MM.1S (cell line): ENCODE data around the gene TMSB15C.
"Not testable (repeated sequence)": the region's sequence is repeated elsewhere in the genome, so short reads cannot be mapped to it uniquely, and the experiment has no call there.

ENCODE experiments used
- DNase-seq: peaks from one replicate; pipeline ENCODE4 v3.0.0-alpha.2; 2015
- H2AFZ ChIP-seq: fragments of 300-600 bp; sonication (generic); 2 replicates; pipeline ENCODE4 v1.6.0; 2016; ENCODE audit warnings: antibody characterized with exemption, low read length
- H3F3A ChIP-seq: fragments of 300-600 bp; sonication (generic); 2 replicates; pipeline ENCODE4 v1.6.1; 2016; ENCODE audit warnings: mild to moderate bottlenecking, antibody characterized with exemption, low read length, moderate library complexity, mixed read lengths; ENCODE audit not compliant: insufficient read depth
- H3K27ac ChIP-seq: fragments of 300-600 bp; sonication (generic); 2 replicates; pipeline ENCODE4 v1.5.1; 2016; ENCODE audit warnings: mild to moderate bottlenecking, low read length
- H3K27me3 ChIP-seq: fragments of 300-600 bp; sonication (generic); replicated peaks from 2 replicates; pipeline ENCODE4 v1.6.0; 2016; ENCODE audit warnings: low read length; ENCODE audit not compliant: insufficient read depth
- H3K36me3 ChIP-seq: fragments of 300-600 bp; sonication (generic); replicated peaks from 2 replicates; pipeline ENCODE4 v1.6.1; 2016; ENCODE audit warnings: mild to moderate bottlenecking, low read length, mixed read lengths; ENCODE audit not compliant: insufficient read depth
- H3K4me1 ChIP-seq: fragments of 300-600 bp; sonication (generic); 2 replicates; pipeline ENCODE4 v1.6.1; 2016; ENCODE audit warnings: low read length, mixed read lengths
- H3K4me2 ChIP-seq: fragments of 300-600 bp; sonication (generic); 2 replicates; pipeline ENCODE4 v1.6.0; 2016; ENCODE audit warnings: low read depth, low read length
- H3K4me3 ChIP-seq: fragments of 300-600 bp; sonication (generic); 2 replicates; pipeline ENCODE4 v1.5.1; 2016; ENCODE audit warnings: low read length, mixed read lengths
- H3K79me2 ChIP-seq: fragments of 300-600 bp; sonication (generic); 2 replicates; pipeline ENCODE4 v1.6.1; 2016; ENCODE audit warnings: mixed run types, low read length, mixed read lengths
- H3K9ac ChIP-seq: fragments of 300-600 bp; sonication (generic); 2 replicates; pipeline ENCODE4 v1.6.1; 2016; ENCODE audit warnings: low read length, mixed read lengths
- H3K9me2 ChIP-seq: fragments of 300-600 bp; sonication (generic); replicated peaks from 2 replicates; pipeline ENCODE4 v1.6.1; 2016; ENCODE audit warnings: mild to moderate bottlenecking, low read length, mixed read lengths; ENCODE audit not compliant: insufficient read depth
- H3K9me3 ChIP-seq: fragments of 300-600 bp; sonication (generic); replicated peaks from 2 replicates; pipeline ENCODE4 v1.6.1; 2016; ENCODE audit warnings: mild to moderate bottlenecking, low read length, mixed read lengths; ENCODE audit not compliant: insufficient read depth
- H4K20me1 ChIP-seq: fragments of 300-600 bp; sonication (generic); 2 replicates; pipeline ENCODE4 v1.6.1; 2016; ENCODE audit warnings: mild to moderate bottlenecking, low read length, moderate library complexity, mixed read lengths; ENCODE audit not compliant: insufficient read depth
- CTCF ChIP-seq: fragments of 300-600 bp; sonication (generic); IDR thresholded peaks from 2 replicates; pipeline ENCODE4 v1.5.1; 2016; ENCODE audit warnings: antibody characterized with exemption, low read length, mixed read lengths
- EZH2 ChIP-seq: fragments of 300-600 bp; sonication (generic); optimal IDR thresholded peaks from 2 replicates; pipeline ENCODE3; 2017; ENCODE audit warnings: low read depth, mild to moderate bottlenecking, antibody characterized with exemption, low read length, mixed read lengths
- EZH2phosphoT487 ChIP-seq: fragments of 300-600 bp; sonication (generic); IDR thresholded peaks from 2 replicates; pipeline ENCODE4 v1.6.1; 2018; ENCODE audit warnings: antibody characterized with exemption, low read length

The TMSB15C gene

GRCh38 chrX:104075778-104076445 lies at the start of gene TMSB15C:
TMSB15C (minus strand) TSS chrX:104076236.
- not testable (repeated sequence) for H3K36me3 ChIP-seq, H3K4me2 ChIP-seq, H2AFZ ChIP-seq, H3K9me2 ChIP-seq, H3K27ac ChIP-seq, H3K9ac ChIP-seq, DNase-seq, H3K27me3 ChIP-seq, H3K79me2 ChIP-seq, H3F3A ChIP-seq, H3K4me3 ChIP-seq, H4K20me1 ChIP-seq, H3K9me3 ChIP-seq, H3K4me1 ChIP-seq

- Histone ChIP-seq H3K4me1 (peaks cover 4% of the 10 kb centered on the region), H3K9me2 (no peaks in the 10 kb centered on the region), H3K9me3 (no peaks in the 10 kb centered on the region), H2AFZ (no peak overlapping the region), H3F3A (no peaks in the 10 kb centered on the region), H3K27me3 (no peaks in the 10 kb centered on the region), H3K4me3 (no peak overlapping the region), H3K79me2 (no peaks in the 10 kb centered on the region), H3K4me2 (no peak overlapping the region), H3K36me3 (no peaks in the 10 kb centered on the region), H3K27ac (no peak overlapping the region), H4K20me1 (no peaks in the 10 kb centered on the region), H3K9ac (no peak overlapping the region)
- DNase-seq, result no peak
- TF ChIP-seq CTCF (no peak), EZH2 (no peak), EZH2phosphoT487 (no peak)
These were observed 46.8 kb upstream of the TMSB15C start for GRCh38 chrX:104122829-104123228.

- H3K36me3 ChIP-seq, result no peaks in the 10 kb centered on the region
- no peaks in the 10 kb centered on the region for H4K20me1 ChIP-seq
- peaks cover 4% of the 10 kb centered on the region for H3K4me1 ChIP-seq
- no peak overlapping the region for H3K4me2 ChIP-seq
- no peak for DNase-seq
- no peaks in the 10 kb centered on the region for H3K9me3 ChIP-seq
- TF ChIP-seq CTCF (no peak), EZH2phosphoT487 (no peak), EZH2 (no peak)
- H2AFZ ChIP-seq, result no peak overlapping the region
- H3K27ac ChIP-seq, result no peak overlapping the region
- H3K9ac ChIP-seq, result no peak overlapping the region
- no peaks in the 10 kb centered on the region for H3F3A ChIP-seq
- H3K79me2 ChIP-seq, result no peaks in the 10 kb centered on the region
- H3K4me3 ChIP-seq, result no peak overlapping the region
- H3K9me2 ChIP-seq, result no peaks in the 10 kb centered on the region
- H3K27me3 ChIP-seq, result no peaks in the 10 kb centered on the region
These were observed 42.7 kb upstream of the TMSB15C start for GRCh38 chrX:104118765-104119164.

GRCh38 chrX:104117759-104118158 lies 41.7 kb upstream of the TMSB15C start:
- no peaks in the 10 kb centered on the region for H3F3A ChIP-seq
- H3K27me3 ChIP-seq, result no peaks in the 10 kb centered on the region
- H3K9me2 ChIP-seq, result no peaks in the 10 kb centered on the region
- no peak overlapping the region for H3K27ac ChIP-seq
- H3K4me2 ChIP-seq, result no peak overlapping the region
- no peaks in the 10 kb centered on the region for H3K79me2 ChIP-seq
- H4K20me1 ChIP-seq, result no peaks in the 10 kb centered on the region
- H3K36me3 ChIP-seq, result no peaks in the 10 kb centered on the region
- no peak overlapping the region for H3K4me3 ChIP-seq
- no peak overlapping the region for H3K9ac ChIP-seq
- peaks cover 8% of the 10 kb centered on the region for H3K4me1 ChIP-seq
- no peak overlapping the region for H2AFZ ChIP-seq
- no peaks in the 10 kb centered on the region for H3K9me3 ChIP-seq
- no peak for TF ChIP-seq CTCF
- no peak for TF ChIP-seq EZH2
- no peak for TF ChIP-seq EZH2phosphoT487
- DNase-seq, result no peak
